Dedifferentiated amniotic fluid mesenchymal stem cell (primary cell): Measurements from ENCODE around the gene TEAD2.
"Not testable (repeated sequence)": the region's sequence is repeated elsewhere in the genome, so short reads cannot be mapped to it uniquely, and the experiment has no call there.

Experiments
- DNase-seq: peaks from one replicate; pipeline ENCODE4 v3.0.0-alpha.2; 2016; ENCODE audit errors: extremely low spot score

TEAD2 gene

DNA sequence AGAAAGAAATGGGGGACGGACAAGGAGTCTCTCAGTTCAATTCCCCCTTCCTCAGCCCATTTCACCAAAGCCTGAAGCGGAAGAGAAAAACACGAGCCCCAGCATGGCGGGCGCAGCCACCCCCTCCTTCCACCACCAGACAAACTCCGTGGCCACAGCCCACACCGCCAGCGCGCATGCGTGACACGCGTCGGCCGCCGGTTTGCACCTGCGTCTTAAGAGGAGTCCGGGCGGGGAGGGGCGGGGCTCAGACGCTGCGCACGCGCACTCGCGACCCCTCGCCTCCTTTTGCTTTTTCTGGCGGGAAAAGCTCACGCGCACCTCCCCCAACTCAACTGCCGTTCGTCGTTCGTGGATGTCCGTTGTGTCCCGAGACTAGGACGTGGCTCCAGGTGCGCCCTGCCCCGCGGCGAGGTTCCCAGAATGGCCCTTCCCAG, 25.7 kb upstream of the TEAD2 start, which contains the start of gene KASH5:
KASH5 (plus strand) TSS at position 314 of the 437 bp plus-strand sequence. CDS start 2,635 bp downstream, outside the sequence.
- no peak for DNase-seq

DNA sequence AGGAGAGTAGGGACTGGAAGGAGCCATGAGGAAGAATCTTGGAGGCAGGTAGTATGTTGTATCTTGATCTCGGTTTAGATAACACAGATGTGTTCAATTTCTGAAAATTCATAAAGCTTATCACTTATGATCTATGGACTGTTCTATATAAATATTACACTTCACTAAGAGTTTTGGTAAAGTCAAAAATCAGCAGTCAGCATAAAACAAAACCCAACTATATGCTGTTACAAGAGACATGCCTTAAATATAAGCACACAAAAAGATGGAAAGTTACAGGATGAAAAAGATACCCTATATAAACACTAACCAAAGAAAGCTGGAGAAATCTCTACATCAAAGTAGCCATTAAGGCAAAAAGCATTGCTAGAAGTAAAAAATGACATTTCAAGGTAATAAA, 21.4 kb upstream of the TEAD2 start:
- DNase-seq = no peak

DNA sequence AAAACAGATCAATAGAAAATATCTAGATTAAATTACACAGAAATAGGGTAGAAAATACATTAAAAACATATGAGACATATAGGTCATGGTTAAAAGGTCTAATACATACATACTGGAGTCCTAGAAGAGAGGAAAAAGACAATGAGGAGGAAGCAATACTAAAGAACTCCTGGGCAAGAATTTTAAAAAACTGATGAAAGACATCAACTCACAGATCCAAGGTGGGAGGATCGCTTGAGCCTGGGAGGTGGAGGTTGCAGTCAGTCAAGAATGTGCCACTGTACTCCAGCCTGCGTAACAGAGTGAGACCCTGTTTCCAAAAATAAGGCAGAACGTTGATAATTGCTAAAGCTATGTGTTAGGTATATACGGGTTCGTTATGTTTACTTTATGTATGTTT, 20.4 kb upstream of the TEAD2 start:
- no peak for DNase-seq

DNA sequence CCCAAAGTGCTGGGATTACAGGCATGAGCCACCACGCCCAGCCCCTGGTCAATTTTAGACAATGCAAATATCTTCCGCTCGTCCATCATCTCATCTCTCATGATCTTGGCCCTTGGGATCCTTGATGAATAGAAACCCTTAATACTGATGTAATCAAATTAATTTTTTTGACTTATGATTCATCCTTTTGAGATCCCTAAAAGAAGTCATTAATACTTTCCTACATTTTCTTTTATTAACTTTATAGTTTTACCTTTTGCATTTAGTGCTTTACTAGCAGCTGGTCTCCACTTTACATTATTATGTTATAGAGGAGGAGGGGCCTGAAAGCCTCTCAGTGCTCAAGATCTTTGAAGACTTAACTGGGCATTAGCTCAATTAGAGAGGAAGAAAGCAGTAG, 18.2 kb upstream of the TEAD2 start:
- DNase-seq = no peak

DNA sequence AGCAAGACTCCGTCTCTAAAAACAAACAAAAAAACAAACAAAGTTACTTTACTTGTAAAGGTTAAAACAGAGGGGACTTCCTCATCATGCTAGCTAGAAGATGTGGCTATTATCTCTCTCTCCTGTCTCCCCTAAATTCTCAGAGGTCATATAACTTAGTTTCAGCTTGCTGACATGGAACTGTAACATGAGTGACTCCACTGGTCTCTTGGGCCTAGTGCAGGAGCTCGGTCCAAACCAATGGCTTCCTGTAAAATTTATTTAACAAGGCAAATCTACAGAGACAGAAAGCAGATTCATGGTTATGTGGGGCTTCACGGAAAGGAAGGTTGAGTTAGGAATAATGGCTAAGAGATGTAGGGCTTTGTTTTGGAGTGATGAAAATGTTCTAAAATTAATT, 16.3 kb upstream of the TEAD2 start:
- DNase-seq = no peak

DNA sequence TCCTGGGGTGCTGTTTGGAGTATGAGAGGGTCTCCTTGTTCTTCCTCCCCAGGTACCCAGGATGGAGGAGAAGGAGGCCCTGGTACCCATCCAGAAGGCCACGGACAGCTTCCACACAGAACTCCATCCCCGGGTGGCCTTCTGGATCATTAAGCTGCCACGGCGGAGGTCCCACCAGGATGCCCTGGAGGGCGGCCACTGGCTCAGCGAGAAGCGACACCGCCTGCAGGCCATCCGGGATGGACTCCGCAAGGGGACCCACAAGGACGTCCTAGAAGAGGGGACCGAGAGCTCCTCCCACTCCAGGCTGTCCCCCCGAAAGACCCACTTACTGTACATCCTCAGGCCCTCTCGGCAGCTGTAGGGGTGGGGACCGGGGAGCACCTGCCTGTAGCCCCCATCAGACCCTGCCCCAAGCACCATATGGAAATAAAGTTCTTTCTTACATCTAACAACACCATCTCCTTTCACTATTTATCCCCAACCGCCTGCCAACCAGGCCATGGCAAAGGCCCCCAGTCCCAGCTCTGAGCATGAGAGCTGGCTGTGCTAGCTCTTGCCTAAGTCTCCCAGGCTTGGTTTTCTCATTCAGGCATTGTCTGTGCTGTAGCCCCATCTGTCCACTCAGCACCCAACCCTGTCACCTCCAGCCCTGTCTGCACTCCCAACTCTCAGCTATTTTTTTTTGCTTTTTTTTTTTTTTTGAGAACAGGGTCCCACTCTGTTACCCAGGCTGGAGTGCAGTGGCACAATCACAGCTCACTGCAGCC, 12.6 kb upstream of the TEAD2 start:
- DNase-seq = no peak

DNA sequence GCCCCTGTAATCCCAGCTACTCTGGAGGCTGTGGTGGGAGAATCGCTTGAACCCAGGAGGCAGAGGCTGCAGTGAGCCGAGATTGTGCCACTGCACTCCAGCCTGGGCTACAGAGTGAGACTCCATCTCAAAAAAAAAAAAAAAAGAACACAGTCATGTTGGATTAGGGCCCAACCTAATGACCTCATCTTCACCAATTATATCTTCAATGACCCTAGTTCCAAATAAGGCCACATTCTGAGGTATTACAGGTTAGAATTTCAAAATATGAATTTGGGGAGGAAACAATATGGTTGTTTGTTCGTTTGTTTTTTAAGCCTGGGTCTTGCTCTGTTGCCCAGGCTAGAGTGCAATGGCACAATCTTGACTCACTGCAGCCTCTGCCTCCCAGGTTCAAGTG, 11.0 kb upstream of the TEAD2 start:
- DNase-seq = not testable (repeated sequence)

DNA sequence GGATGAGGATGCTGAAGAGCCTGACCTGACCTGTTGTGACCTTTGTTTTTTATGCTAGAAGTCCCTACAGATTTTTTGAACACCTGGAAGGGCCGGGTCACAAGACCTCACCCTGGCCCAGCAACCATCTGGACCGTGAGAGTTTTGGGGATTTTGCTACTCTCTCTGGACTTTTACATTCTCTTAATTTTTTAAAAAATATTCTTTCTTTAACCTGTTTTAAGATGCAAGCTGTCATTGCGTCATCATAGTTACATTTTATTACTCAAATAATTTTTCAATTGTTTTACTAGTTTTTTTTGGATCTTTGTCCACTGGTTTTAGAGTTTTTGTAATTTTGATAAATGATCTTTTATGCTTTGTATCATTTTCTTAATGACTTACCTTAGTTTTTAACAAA, 9.0 kb upstream of the TEAD2 start:
- no peak for DNase-seq

DNA sequence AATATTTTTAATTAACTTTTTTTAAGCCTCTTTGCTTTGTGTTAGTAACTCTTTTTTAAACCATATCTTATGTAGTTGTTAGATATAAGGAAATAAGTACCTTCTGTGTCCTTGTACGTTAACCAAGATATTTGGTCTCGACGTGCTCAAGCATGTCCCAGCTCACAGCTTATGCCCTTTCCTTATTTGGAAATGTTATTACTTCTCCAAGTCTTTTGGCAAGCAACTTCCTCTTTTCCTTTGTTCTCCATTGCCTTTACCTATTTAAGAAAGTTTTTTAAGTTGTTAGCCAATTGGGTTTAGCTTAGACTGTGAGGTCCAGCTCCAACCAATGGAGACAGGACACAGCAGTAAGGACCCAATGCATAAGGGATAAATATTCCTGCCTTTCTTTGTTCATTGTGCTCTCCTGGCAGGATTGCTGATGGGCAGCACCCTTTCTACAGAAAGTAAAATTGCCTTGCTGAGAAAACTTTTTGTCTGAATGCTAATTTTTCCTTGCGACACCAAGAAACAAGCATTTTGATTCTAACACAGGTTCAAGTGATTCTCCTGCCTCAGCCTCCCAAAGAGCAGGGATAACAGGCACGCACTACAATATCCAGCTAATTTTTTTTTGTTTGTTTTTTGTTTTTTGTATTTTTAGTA, 6.6 kb upstream of the TEAD2 start:
- no peak for DNase-seq

DNA sequence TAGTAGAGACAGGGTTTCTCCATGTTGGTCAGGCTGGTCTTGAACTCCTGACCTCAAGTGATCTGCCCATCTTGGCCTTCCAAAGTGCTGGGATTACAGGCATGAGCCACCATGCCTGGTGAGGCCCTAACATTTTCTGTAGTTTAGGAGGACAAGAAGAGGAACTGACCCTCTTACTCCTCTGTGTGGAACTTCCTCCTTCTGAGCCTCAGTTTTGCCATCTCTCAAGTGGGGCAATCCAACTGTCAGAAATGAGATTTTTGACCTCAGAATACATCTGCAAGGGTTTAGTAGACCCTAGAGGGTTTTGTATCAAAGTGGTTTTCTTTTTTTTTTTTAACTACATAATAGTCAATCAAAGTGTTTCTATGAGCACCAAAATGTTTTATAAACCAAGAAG, 3.9 kb upstream of the TEAD2 start:
- DNase-seq = no peak

DNA sequence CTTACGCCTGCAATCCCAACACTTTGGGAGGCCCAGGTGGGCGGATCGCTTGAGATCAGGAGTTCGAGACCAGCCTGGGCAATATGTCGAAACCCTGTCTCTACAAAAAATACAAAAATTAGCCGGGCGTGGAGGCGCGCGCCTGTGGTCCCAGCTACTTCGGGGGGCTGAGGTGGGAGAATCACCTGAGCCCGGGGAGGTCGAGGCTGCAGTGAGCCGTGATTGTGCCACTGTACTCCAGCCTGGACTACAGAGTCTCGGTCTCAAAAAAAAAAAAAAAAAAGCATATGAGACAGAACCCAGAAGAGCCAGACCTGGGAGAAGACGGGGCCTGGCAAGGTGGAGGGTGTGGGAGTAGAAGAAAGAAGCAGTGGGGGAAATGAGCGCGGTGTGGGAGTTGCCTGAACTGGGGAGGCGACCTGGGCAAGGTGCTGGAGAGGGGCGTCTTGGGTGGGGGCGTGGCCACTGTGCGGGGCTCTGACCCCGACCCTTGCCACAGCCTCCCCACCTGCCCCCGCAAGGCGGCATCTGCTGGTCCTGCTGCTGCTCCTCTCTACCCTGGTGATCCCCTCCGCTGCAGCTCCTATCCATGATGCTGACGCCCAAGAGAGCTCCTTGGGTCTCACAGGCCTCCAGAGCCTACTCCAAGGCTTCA, 2.0 kb upstream of the TEAD2 start:
- DNase-seq = no peak

DNA sequence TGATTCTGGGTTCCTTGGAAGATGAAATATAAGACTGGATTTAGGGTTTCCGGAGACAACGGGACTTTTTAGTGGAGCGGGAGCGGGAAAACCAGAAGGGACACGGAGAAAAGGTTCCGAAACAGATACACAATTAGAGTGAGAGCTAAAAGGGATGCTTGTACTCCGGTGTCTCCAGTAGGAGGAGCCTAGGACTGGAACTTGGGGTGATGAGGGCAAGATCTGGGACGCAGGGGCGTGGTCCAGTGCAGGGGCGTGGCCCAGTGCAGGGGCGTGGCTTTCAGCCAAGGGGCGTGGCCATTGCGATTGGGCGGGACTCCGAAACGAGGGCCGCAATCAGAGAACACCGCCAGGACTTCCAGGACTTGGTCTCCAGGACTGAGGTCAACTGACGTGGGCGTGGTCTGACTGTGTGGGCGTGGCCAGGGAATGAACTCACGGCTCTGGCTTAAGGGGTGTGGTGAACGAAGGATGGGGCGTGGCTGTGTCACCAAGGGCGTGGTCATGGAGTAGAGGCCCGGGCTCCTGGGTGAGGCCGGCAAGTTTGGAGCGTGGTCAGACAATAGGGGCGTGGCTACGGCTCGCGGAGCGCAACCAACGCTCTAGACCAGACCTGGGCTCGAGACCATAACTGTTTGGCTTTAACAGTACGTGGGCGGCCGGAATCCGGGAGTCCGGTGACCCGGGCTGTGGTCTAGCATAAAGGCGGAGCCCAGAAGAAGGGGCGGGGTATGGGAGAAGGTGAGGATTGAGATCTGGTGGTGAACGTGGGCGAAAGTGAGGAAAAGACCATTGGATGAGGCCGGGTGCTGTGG, 1.3 kb upstream of the TEAD2 start, which contains the start of gene DKKL1:
DKKL1 (plus strand) TSS at position 610 of the 815 bp plus-strand sequence; CDS start at position 732, 122 bp downstream.
- DNase-seq = peak; percentile 99

DNA sequence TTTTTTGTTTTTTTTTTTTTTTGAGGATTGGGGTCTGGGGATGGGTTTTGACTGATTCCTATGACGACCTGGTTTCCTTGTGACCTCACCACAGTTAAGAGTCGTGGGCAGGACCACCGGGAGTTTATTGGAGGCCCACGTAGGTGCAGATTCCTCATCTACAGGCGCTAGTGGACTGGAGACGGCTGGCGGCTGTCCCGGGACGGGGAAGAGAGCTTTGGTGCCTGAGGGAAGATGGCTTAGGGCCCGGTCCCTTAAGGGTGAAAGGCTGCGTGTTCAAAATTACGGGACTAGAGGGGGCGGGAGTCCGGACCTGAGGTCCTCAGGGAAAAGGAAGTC, 682 bp upstream of the TEAD2 start:
- DNase-seq = peak; percentile 16

DNA sequence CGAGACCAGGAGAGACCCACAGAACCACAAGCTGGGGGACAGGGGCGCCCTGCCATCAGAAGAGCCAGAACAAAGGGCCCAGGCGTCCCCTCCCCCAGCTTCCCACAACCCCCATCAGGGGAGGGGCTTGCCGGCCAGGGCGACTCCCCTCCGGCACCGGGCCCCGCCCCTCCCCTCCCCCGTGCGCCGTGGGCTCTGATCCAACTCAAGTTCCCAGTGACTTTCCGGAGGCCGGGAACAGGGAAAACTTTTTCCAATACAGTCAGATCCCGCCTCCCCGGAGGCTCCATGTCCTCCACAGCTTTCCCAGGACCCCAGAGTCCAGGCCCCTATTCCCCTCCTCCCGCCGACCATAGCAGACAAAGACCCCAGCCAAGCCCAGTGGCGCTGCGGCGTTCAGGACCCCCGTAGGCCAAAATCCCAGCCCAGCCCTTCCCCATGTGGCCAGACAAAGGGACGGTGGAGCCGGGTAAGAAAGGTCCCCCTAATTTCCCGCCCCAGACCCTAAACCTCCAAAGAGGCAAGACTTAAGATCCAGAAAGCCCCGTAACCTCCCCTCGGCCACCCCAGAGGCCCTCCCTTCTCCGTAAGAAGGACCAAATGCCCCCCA, 673 bp downstream of the TEAD2 start:
- peak; percentile 73 for DNase-seq

DNA sequence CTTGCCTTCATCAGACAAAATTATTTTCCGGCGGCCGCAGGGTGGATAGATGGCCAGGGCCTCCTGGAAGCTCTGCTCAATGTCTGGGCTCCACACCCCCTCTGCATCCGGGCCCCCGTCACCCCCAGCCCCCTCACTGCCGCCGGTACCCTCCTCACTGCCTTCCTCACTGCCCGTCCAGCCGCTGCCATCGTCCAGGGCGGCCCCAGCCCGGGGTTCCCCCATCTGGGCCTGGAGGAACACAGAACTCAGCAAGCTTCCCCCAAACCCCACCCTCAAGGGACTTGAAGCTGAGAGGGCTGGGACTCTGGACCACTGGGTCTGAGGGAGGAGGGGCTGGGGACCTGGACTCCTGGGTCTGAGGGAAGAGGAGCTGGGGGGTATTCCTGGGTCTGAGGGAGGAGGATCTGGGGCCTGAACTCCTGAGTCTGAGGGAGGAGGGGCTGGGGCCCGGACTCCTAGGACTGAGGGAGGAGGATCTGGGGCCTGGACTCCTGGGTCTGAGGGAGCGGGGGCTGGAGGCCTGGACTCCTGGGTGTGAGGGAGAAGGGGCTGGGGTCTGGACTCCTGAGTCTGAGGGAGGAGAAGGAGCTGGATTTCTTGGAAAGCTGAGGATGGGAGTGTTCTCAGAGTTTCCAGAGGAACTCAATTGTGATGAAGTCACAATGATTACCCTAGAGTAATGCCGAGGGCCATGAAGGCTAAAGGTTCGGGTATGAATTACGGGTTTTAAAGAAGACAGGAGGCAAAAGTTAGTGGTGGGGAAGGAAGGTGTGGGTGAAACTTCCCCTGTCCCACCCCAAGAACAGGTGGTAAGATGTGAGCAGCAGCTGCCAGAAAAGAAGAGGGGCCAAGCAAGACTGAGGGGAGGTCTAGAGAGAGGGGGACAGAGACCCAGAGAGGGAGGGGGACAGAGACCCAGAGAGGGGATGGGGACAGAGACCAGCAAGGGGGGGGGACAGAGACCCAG, 2.1 kb downstream of the TEAD2 start:
- no peak for DNase-seq

DNA sequence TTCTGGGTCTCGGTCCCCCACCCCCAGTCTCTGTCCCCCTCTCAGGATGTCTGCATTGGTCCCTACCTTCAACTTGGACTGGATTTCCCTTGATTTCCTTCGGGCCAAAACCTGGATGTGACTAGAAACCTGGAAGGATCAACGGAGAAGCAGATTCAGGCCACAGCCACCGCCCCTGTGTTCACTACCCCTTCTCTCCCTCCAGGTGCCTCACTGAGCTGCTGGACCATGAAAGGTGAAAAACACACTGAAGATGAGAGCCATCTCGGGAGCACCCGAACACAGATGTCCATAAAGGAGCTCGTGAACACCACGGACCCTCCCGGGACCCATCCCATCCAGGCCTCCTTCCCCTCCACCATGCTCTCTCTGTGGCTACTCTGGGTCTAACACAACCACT, 5.0 kb downstream of the TEAD2 start:
- DNase-seq = no peak

DNA sequence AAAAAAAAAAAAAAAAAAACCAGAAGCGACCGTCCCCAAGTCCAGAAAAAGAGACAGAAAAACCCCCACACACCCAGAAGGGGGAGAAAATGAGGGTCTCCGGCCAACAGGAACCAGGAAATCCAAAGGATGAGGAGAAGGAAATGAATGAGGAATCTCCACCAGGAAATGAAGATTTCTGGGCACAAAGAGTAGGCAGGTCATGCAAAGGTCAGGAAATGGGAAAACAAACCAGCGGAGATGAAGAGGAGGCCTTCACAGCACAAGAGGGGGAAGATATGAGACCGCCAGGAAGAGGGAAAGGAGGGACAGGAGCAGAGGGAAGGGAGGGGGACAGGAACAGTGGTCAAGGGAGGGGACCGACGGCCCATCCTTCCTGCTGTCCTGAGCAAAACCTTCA, 5.8 kb downstream of the TEAD2 start:
- DNase-seq = no peak

DNA sequence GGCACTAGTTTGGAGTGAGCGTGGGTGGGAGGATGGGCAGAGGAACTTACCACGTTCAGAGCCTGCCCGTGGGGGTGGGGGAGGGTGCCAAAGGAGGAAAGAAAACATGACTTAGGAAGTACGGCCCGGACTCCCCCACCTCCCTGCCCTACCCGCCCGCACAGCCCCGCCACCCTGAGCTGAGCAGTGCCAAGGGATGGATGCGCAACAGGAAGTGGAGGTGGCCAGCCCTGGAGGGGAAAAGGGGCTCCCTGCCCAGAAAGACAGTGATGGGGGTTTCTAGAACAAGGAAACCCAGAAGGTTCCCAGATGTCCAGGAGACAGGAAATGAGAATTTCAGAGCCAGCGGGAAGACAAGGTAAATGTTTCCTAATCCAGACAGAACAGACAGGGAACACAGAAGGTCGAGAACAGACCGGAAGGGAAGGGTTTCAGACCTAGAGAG, 6.3 kb downstream of the TEAD2 start:
- no peak for DNase-seq

DNA sequence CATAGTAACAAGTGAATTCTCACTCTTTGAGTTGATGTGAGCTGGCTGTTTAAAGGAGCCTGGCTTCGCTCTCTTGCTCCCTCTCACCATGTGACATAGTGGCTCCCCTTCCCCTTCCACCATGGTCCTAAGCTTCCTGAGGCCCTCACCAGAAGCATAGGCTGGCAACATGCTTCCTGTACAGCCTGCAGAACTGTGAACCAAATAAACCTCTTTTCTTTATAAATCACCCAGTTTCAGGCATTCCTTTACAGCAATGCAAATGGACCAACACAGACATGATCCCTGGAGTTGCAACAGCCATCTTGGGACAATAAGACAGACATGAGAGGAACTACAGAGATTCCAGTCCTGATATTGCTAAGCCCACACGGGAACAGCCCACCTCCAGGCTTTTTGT, 12.6 kb downstream of the TEAD2 start:
- no peak for DNase-seq
